Right atrium auricular region (tissue), 2 donors: ENCODE data around the gene TRPV3. TPM values are rescaled to one million over a fixed set of nuclear protein-coding genes. Genes with fewer than 3 reads are reported as not detected.
"Not testable (repeated sequence)": the region's sequence is repeated elsewhere in the genome, so short reads cannot be mapped to it uniquely, and the experiment has no call there.

Experiments used
- DNase-seq: peaks from one replicate; pipeline ENCODE4 v3.0.0-alpha.2; 2019; ENCODE audit warnings: low spot score
- H3K27ac ChIP-seq, 2 donors: fragments of 200-600 bp; sonication (generic); 1 replicate in 1 of 2; 2 replicates in 1 of 2; pipeline ENCODE4 v1.5.1; 2016 to 2019
- H3K27me3 ChIP-seq, 2 donors: fragments of 200-600 bp; sonication (generic); one replicate each; pipeline versions ENCODE4 v1.5.1 to v1.6.0; 2017 to 2019
- H3K36me3 ChIP-seq: fragments of 200-600 bp; sonication (generic); one replicate; pipeline ENCODE4 v1.5.1; 2016
- H3K4me1 ChIP-seq, 2 donors: fragments of 200-600 bp; sonication (generic); one replicate each; pipeline versions ENCODE4 v1.5.1 to v1.6.0; 2017 to 2019
- H3K4me3 ChIP-seq, 2 donors: fragments of 200-600 bp; sonication (generic); 1 replicate in 1 of 2; 2 replicates in 1 of 2; pipeline ENCODE4 v1.5.1; 2017 to 2019; ENCODE audit warnings: mild to moderate bottlenecking in 1 of 2, moderate library complexity in 1 of 2
- H3K9me3 ChIP-seq, 2 donors: fragments of 200-600 bp; sonication (generic); one replicate each; pipeline ENCODE4 v1.5.1; 2019
- total RNA-seq, 2 donors: library from RNA; depleted of rRNA; stranded (reverse); fragments of >200 nt; gene quantifications; one replicate each; pipeline ENCODE4 v1.1.0, GENCODE V29; 2016
- TF ChIP-seq, protein P1 (sequence below), 2 donors: fragments of 200-600 bp; sonication (generic); IDR thresholded peaks; one replicate each; pipeline ENCODE4 v1.5.1; 2019; ENCODE audit warnings: antibody characterized with exemption in 2 of 2

Gene TRPV3
- total RNA-seq, 2 donors from 2014 or later: 0.51 to 2.8 TPM

DNA sequence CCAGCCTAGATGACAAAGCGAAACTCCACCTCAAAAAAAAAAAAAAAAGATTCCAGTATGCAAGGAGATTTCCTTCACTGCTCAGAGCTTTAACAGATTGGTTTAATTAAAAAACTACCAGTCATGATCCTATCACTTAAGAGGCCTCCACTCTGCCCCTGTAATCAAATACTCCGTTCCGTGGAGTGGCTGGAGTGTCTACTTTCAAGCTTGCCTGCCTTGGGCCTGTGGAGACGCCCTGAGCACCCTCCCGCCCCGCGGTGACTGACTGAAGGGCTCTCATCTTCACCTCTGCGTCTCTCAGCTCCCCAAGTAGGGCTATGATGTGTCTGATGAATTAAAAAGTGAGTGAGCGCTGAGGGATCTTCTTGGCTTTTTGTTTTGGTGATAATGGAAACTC lies 25.3 kb upstream of the TRPV3 start:
- peaks cover 44% of the 10 kb centered on the region for H3K36me3 ChIP-seq
- H3K27me3 ChIP-seq: no peaks in the 10 kb centered on the region
- H3K27ac ChIP-seq: no peak overlapping the region
- no peak for DNase-seq
- no peak overlapping the region for H3K4me3 ChIP-seq
- H3K9me3 ChIP-seq: no peaks in the 10 kb centered on the region
- no peaks in the 10 kb centered on the region for H3K4me1 ChIP-seq
- TF ChIP-seq, protein P1, sequence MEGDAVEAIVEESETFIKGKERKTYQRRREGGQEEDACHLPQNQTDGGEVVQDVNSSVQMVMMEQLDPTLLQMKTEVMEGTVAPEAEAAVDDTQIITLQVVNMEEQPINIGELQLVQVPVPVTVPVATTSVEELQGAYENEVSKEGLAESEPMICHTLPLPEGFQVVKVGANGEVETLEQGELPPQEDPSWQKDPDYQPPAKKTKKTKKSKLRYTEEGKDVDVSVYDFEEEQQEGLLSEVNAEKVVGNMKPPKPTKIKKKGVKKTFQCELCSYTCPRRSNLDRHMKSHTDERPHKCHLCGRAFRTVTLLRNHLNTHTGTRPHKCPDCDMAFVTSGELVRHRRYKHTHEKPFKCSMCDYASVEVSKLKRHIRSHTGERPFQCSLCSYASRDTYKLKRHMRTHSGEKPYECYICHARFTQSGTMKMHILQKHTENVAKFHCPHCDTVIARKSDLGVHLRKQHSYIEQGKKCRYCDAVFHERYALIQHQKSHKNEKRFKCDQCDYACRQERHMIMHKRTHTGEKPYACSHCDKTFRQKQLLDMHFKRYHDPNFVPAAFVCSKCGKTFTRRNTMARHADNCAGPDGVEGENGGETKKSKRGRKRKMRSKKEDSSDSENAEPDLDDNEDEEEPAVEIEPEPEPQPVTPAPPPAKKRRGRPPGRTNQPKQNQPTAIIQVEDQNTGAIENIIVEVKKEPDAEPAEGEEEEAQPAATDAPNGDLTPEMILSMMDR (IDR thresholded peaks at IDR 0.05): no peak

DNA sequence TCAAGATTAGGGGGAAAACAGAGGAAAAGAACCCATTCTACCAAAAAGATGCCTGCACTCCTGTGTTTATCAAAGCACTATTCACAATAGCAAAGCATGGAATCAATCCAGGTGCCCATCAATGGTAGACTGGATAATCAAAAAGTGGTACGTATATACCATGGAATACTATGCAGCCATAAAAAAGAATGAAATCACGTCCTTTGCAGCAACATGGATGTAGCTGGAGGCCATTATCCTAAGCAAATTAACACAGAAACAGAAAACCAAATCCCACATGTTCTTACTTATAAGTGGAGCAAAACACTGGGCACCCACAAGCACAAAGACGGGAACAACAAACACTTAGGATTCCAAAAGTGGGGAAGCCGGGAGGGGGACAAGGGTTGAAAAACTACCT lies 21.1 kb upstream of the TRPV3 start:
- H3K4me1 ChIP-seq, DNase-seq, H3K4me3 ChIP-seq, H3K27me3 ChIP-seq, H3K27ac ChIP-seq, H3K9me3 ChIP-seq: not testable (repeated sequence)
- H3K36me3 ChIP-seq: peaks cover 18% of the 10 kb centered on the region

DNA sequence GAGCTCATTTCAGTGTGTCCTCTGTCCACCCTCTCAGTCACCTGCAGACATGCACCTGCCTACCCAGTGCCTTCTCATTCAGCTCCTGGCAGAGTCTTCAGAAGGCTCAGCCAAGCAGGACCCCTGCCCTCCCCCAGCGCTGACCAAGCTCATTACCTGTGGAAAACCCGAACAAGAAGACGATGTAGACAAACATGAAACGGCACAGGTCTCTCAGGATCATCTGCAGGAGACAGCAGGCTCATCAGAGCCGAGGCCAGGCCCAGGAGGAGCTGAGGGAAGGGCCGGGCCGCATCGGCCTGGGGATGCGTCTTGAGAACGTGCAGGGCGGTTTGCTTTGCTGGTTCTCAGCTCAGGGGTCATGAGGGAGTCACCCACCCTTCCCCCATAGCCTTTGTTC lies 19.4 kb upstream of the TRPV3 start:
- H3K4me1 ChIP-seq: no peaks in the 10 kb centered on the region
- H3K27me3 ChIP-seq: no peaks in the 10 kb centered on the region
- TF ChIP-seq, protein P1 (IDR thresholded peaks at IDR 0.05): no peak
- peaks cover 12% of the 10 kb centered on the region for H3K36me3 ChIP-seq
- no peak overlapping the region for H3K4me3 ChIP-seq
- H3K27ac ChIP-seq: no peak overlapping the region
- no peaks in the 10 kb centered on the region for H3K9me3 ChIP-seq
- no peak for DNase-seq

DNA sequence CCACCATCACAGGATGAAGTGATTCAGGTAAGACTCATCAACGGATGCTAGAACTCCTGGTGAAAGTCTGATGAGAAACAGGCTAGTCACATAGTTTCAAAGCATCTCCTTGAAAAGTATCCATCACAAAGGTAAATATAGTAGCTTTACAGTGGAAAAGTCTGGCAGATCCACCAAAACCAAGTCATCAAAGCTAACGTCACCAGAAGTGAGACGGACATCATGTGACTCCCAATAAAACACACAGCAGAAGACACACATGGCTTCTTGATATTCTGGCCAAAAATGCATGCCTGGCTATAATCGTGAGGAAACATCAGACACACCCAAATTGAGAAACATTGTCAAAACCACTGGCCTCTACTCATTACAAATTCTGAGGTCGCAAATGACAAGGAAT lies 17.9 kb upstream of the TRPV3 start:
- Histone ChIP-seq H3K27ac (no peak overlapping the region), H3K4me3 (no peak overlapping the region), H3K4me1 (no peaks in the 10 kb centered on the region), H3K9me3 (no peaks in the 10 kb centered on the region), H3K36me3 (peaks cover 27% of the 10 kb centered on the region), H3K27me3 (no peaks in the 10 kb centered on the region)
- TF ChIP-seq, protein P1 (IDR thresholded peaks at IDR 0.05): no peak
- DNase-seq: no peak

DNA sequence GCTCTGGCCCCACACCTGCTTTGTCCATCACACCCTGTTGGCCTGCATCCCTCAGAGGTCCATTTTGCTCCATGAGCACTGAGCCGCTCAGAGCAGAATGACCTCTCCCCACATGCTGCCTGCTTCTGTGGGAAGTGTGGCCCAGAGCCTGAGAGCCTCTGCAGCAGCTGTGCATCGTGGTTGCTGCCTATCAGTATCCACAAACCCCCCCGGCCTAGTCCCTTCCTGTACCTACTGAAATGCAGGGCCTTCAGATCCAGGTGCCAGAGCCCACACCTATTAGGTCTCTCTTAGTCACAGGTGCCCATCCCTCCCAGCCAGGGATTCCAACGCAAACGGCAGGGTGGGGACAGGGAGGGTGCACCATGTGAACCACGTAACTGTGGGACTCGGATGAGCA lies 16.6 kb upstream of the TRPV3 start:
- no peaks in the 10 kb centered on the region for H3K4me1 ChIP-seq
- H3K4me3 ChIP-seq: no peak overlapping the region
- H3K27ac ChIP-seq: no peak overlapping the region
- DNase-seq: no peak
- peaks cover 19% of the 10 kb centered on the region for H3K36me3 ChIP-seq
- TF ChIP-seq, protein P1 (IDR thresholded peaks at IDR 0.05): no peak
- H3K27me3 ChIP-seq: no peaks in the 10 kb centered on the region
- H3K9me3 ChIP-seq: no peaks in the 10 kb centered on the region

DNA sequence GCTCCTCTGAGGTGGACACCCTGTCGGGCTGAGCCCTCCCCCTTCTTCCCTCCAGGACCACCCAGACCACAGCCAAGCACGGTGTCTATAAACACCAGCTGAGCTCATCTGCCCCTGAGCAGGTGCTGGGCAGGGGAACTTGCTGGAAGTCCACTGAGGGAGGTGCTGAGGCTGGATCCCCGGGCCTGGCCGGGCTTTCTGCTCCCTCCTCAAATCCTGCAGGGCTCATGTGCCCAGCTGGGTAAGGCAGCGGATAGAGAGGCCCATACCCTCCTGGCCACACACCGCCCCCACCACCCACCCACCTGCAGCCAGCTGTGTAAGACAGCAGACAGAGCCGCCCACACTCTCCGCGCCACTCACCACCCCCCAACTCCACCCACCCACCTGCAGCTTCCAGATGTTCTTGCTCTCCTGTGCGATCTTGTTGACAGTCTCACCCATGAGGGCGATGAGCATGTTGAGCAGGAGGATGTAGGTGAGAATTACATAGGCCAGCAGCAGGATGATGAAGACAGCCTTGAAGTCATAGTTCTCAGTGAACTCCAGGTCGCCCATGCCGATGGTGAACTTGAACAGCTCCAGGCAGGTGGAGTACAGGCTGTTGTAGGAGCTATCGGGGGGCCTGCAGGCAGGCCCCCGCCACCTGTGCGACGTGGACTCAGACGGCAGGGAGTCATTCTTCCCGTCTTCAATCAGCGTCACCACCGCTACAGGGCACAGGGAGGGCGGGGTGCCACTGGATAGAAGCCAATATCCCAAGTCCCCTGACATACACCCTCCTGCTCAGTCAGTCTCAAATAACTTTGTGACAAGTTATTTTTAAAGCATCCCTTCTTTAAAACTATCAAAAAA lies 15.9 kb upstream of the TRPV3 start:
- peaks cover 19% of the 10 kb centered on the region for H3K36me3 ChIP-seq
- H3K27me3 ChIP-seq: no peaks in the 10 kb centered on the region
- no peaks in the 10 kb centered on the region for H3K4me1 ChIP-seq
- no peak overlapping the region for H3K4me3 ChIP-seq
- H3K27ac ChIP-seq: no peak overlapping the region
- DNase-seq: no peak
- TF ChIP-seq, protein P1 (IDR thresholded peaks at IDR 0.05): no peak
- no peaks in the 10 kb centered on the region for H3K9me3 ChIP-seq
